ENCODE data around the gene EPHB2.

- TF ChIP-seq CTCF (IDR thresholded peaks at IDR 0.05; ENCODE audit: low read depth, low read length), result no peak
- TF ChIP-seq POLR2A (IDR thresholded peaks at IDR 0.05; ENCODE audit: extremely low read depth, insufficient read length), result no peak
These were observed 12.7 kb upstream of the EPHB2 start for GRCh38 chr1:22697980-22698379.
